Loucy (cell line): ENCODE data around the gene BZW2.

Experiments
- EZH2phosphoT487 ChIP-seq: fragments of 200-600 bp; IDR thresholded peaks from 2 replicates; pipeline ENCODE4 v1.6.1; 2018; ENCODE audit warnings: antibody characterized with exemption, mild to moderate bottlenecking, moderate library complexity, borderline replicate concordance
- TF ChIP-seq, protein P1 (sequence below): fragments of 200-600 bp; sonication (generic); conservative IDR thresholded peaks from 2 replicates; pipeline ENCODE4 v1.5.1; 2014; ENCODE audit warnings: mild to moderate bottlenecking, antibody characterized with exemption, low read length

- TF ChIP-seq, protein P1, sequence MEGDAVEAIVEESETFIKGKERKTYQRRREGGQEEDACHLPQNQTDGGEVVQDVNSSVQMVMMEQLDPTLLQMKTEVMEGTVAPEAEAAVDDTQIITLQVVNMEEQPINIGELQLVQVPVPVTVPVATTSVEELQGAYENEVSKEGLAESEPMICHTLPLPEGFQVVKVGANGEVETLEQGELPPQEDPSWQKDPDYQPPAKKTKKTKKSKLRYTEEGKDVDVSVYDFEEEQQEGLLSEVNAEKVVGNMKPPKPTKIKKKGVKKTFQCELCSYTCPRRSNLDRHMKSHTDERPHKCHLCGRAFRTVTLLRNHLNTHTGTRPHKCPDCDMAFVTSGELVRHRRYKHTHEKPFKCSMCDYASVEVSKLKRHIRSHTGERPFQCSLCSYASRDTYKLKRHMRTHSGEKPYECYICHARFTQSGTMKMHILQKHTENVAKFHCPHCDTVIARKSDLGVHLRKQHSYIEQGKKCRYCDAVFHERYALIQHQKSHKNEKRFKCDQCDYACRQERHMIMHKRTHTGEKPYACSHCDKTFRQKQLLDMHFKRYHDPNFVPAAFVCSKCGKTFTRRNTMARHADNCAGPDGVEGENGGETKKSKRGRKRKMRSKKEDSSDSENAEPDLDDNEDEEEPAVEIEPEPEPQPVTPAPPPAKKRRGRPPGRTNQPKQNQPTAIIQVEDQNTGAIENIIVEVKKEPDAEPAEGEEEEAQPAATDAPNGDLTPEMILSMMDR, result no peak
- TF ChIP-seq EZH2phosphoT487, result no peak
These were observed 80.2 kb downstream of the BZW2 start for GRCh38 chr7:16726189-16726588.
